Lower leg skin (tissue), 3 donors: ENCODE measurements around the gene TRIM15.

Source experiments
- POLR2A ChIP-seq, 2 donors: fragments of 450-650 bp; IDR thresholded peaks; one replicate each; pipeline ENCODE4 v1.6.1; 2016 to 2017; ENCODE audit warnings: antibody characterized with exemption in 2 of 2, mild to moderate bottlenecking in 1 of 2, moderate library complexity in 1 of 2
- TF ChIP-seq, protein P1 (sequence below), 3 donors: fragments of 450-650 bp; IDR thresholded peaks; one replicate each; pipeline ENCODE4 v1.5.1; 2016; ENCODE audit warnings: antibody characterized with exemption in 3 of 3, mild to moderate bottlenecking in 3 of 3, moderate library complexity in 2 of 3

DNA sequence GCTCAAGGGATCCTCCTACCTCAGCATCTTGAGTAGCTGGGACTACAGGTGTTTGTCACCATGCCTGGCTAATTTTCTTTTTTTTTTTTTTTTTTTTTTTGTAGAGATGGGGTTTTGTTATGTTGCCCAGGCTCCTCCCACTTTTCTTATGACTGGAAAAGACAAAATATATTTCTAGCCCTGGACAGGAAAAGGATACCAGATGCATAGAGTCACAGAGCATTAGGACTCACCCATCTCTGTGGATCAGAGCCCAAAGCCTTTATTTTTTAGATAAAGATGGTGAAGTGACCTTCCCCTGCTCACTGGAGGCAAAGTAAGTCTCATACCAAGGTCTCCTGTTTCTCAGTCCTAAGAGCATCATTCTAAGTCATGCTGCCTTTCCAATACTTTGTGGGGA, 5.8 kb upstream of the TRIM15 start:
- TF ChIP-seq, protein P1, sequence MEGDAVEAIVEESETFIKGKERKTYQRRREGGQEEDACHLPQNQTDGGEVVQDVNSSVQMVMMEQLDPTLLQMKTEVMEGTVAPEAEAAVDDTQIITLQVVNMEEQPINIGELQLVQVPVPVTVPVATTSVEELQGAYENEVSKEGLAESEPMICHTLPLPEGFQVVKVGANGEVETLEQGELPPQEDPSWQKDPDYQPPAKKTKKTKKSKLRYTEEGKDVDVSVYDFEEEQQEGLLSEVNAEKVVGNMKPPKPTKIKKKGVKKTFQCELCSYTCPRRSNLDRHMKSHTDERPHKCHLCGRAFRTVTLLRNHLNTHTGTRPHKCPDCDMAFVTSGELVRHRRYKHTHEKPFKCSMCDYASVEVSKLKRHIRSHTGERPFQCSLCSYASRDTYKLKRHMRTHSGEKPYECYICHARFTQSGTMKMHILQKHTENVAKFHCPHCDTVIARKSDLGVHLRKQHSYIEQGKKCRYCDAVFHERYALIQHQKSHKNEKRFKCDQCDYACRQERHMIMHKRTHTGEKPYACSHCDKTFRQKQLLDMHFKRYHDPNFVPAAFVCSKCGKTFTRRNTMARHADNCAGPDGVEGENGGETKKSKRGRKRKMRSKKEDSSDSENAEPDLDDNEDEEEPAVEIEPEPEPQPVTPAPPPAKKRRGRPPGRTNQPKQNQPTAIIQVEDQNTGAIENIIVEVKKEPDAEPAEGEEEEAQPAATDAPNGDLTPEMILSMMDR (IDR thresholded peaks at IDR 0.05), result no peak
- no peak for TF ChIP-seq POLR2A (IDR thresholded peaks at IDR 0.05)
